Activated CD4-positive, alpha-beta T cell treated with anti-CD3 and anti-CD28 coated beads for 36 hours (primary cell): ENCODE measurements around the gene ADGRD1. TPM values are rescaled to one million over a fixed set of nuclear protein-coding genes. Genes with fewer than 3 reads are reported as not detected.
"Not testable (repeated sequence)": the region's sequence is repeated elsewhere in the genome, so short reads cannot be mapped to it uniquely, and the experiment has no call there.

ENCODE experiments used
- ATAC-seq: fragments of 200-7000 bp; cut with Tn5 transposase; one replicate; pipeline ENCODE4 v1.10.0; 2021; ENCODE audit warnings: mild to moderate bottlenecking, moderate library complexity
- CTCF ChIA-PET: fragments of 350-600 bp; sonication (Branson Sonifier 250); formaldehyde crosslinking; loops from one replicate; lab custom pipeline; 2021; ENCODE audit warnings: antibody characterized with exemption; lab: Charles Lee
- POLR2A ChIA-PET: fragments of 350-600 bp; sonication (Branson Sonifier 250); formaldehyde crosslinking; loops from one replicate; lab custom pipeline; 2021; ENCODE audit warnings: antibody characterized with exemption, inconsistent platforms; lab: Charles Lee
- DNase-seq: peaks from one replicate; pipeline ENCODE4 v3.0.0-alpha.2; 2020
- H3K27ac Mint-ChIP-seq: one replicate; pipeline ENCODE4 v1.8.0; 2021; ENCODE audit warnings: mixed read lengths
- H3K27me3 Mint-ChIP-seq: one replicate; pipeline ENCODE4 v1.8.0; 2021; ENCODE audit warnings: mixed read lengths
- H3K36me3 Mint-ChIP-seq: one replicate; pipeline ENCODE4 v1.8.0; 2021; ENCODE audit warnings: low read depth, mixed read lengths
- H3K4me1 Mint-ChIP-seq: one replicate; pipeline ENCODE4 v1.8.0; 2021; ENCODE audit warnings: mixed read lengths
- H3K4me3 Mint-ChIP-seq: one replicate; pipeline ENCODE4 v1.8.0; 2021; ENCODE audit warnings: mild to moderate bottlenecking, moderate library complexity, mixed read lengths
- H3K9me3 Mint-ChIP-seq: one replicate; pipeline ENCODE4 v1.8.0; 2021; ENCODE audit warnings: low read depth, mixed read lengths
- intact Hi-C, 2 experiments: fragments of 100-400 bp; cut with DNase I in 1 of 2; cut with micrococcal nuclease in 1 of 2; formaldehyde crosslinking; loops; one replicate each; pipeline versions ENCODE4 v1.14.2 to v1.15.1; 2022 to 2024; cut with DNase I, micrococcal nuclease
- total RNA-seq, 2 experiments: library from RNA; stranded (reverse); gene quantifications; one replicate each; pipeline ENCODE4 v1.2.3, GENCODE V29; 2021

ADGRD1 gene
- total RNA-seq = 1 to 10 TPM; 1.8 to 2.3 TPM

DNA sequence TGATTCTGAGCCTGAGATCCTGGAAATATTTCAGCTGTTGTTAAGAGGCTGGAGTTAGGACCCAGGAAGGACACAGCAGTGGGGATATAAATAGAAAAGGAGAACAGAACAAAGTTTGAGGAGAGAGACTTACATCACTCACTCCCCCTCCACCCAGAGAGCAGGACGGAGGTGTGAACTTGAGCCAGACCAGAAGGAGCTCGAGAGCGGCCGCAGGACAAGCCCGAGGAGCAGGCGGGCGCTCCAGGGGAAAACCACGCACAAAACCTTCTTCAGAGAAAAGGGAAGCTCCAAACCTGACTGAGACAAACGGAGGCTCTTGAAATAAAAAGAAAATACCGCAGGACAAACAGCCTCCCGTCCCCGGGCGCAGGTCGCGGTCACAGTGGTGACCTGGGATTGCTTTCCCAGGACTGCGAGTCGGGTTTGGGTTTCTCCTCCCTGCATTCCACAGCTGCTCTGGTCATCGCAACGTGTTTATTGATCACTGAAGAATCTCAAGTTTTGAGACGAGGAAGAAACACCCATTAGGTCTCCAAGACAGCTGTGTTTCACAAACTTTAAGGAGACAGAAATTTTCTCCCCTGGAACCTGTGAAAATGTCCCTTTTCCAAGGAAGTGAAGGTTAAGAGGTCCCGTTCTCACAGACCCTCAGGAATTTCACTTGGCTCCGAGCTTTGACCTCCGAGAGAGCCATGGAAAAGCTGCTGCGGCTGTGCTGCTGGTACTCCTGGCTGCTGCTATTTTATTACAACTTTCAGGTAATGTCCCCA lies at the start of gene ADGRD1:
Gene ADGRD1 (plus strand): TSS at position 137 of the 773 bp plus-strand sequence. CDS start 559 bp downstream, at position 696.
- Mint-ChIP-seq H3K27ac (no peak within 1 kb of the TSS), H3K27me3 (peaks cover 25% of the 10 kb centered on the region), H3K9me3 (no peaks in the 10 kb centered on the region), H3K4me1 (peaks cover 3% of the 10 kb centered on the region), H3K36me3 (no peaks in the 10 kb centered on the region), H3K4me3 (no peak within 1 kb of the TSS)
- CTCF ChIA-PET = interaction anchor here (1.1 kb wide), 1 partner anchor 311 kb away, joined by 4 read pairs; no protein-coding TSS in a partner anchor
- POLR2A ChIA-PET = no interaction called here
- DNase-seq (no peak), ATAC-seq (no peak)
- intact Hi-C loops = no loop called here

GRCh38 chr12:130904064-130904463 lies 49.6 kb upstream of the ADGRD1 start:
- Mint-ChIP-seq H3K27me3 (peaks cover 3% of the 10 kb centered on the region), H3K9me3 (no peaks in the 10 kb centered on the region), H3K4me3 (no peak overlapping the region), H3K36me3 (no peaks in the 10 kb centered on the region), H3K4me1 (no peaks in the 10 kb centered on the region), H3K27ac (no peak overlapping the region)
- CTCF ChIA-PET = no interaction called here
- POLR2A ChIA-PET = no interaction called here
- intact Hi-C loops = no loop called here
- ATAC-seq (no peak), DNase-seq (no peak)

GRCh38 chr12:130904936-130905455 lies 48.7 kb upstream of the ADGRD1 start:
- H3K27ac Mint-ChIP-seq, DNase-seq, intact Hi-C loops, H3K36me3 Mint-ChIP-seq, ATAC-seq, POLR2A ChIA-PET, H3K4me1 Mint-ChIP-seq, CTCF ChIA-PET, H3K27me3 Mint-ChIP-seq, H3K9me3 Mint-ChIP-seq, H3K4me3 Mint-ChIP-seq: not testable (repeated sequence)

DNA sequence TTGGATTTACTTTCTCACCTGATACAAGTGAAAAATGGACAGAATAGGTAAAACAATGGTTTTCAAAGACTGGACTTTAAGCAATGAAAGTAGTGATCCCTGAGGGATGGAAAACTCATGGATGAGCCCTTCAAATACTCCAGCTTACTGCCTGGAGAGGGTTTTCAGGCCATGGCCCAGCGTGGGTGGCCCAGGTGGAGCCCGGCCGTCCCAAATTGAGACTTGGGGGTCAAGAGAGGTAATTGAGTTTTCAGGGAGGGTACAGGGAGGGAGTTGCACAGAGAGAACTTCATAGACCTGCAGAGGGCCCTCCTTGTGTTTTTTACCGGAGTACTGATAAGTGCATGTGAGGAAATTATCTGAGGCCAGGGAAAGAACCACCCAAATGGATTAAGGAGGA lies 44.6 kb upstream of the ADGRD1 start:
- H3K4me3 Mint-ChIP-seq = no peak overlapping the region
- H3K27me3 Mint-ChIP-seq = peaks cover 9% of the 10 kb centered on the region

GRCh38 chr12:130911193-130911592 lies 42.5 kb upstream of the ADGRD1 start:
- H3K27ac Mint-ChIP-seq = no peak overlapping the region
- no peak for ATAC-seq
- CTCF ChIA-PET = no interaction called here
- POLR2A ChIA-PET = no interaction called here
- no peaks in the 10 kb centered on the region for H3K4me1 Mint-ChIP-seq
- H3K27me3 Mint-ChIP-seq = peaks cover 20% of the 10 kb centered on the region
- intact Hi-C loops = loop anchor here in 1 of 2 experiments (10.0 kb wide), 1 partner anchor 224 kb away; no protein-coding TSS in a partner anchor
- H3K9me3 Mint-ChIP-seq = peaks cover 19% of the 10 kb centered on the region
- DNase-seq = no peak
- no peak overlapping the region for H3K4me3 Mint-ChIP-seq
- peaks cover 2% of the 10 kb centered on the region for H3K36me3 Mint-ChIP-seq

More for the DNA sequence above, 44.6 kb upstream of the ADGRD1 start:
- Mint-ChIP-seq H3K4me1 (no peaks in the 10 kb centered on the region), H3K36me3 (peaks cover 2% of the 10 kb centered on the region), H3K27ac (no peak overlapping the region), H3K9me3 (peaks cover 19% of the 10 kb centered on the region)
- intact Hi-C loops = no loop called here
- DNase-seq (no peak), ATAC-seq (no peak)
- POLR2A ChIA-PET = no interaction called here
- CTCF ChIA-PET = interaction anchor here (1.0 kb wide), 1 partner anchor 11 kb away, joined by 3 read pairs; no protein-coding TSS in a partner anchor

DNA sequence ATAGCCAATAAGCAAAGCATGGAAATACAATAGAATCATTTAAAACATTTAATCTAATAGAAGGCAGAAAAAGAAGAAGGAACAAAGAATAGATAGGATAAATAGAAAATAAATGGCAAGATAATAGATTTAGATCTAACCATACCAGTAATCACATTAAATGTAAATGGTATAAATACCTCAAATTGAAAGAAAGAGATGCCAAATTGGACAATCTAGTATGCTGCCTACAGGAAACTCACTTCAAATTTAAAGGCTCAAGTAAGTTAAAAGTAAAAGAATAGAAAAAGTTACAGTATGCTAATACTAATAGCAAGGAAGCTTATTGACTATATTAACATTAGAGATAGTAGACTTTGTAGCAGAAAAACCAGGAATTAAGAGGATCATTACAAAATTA lies 41.8 kb upstream of the ADGRD1 start:
- Mint-ChIP-seq H3K27me3 (peaks cover 28% of the 10 kb centered on the region), H3K27ac (no peak overlapping the region), H3K4me3 (no peak overlapping the region), H3K36me3 (peaks cover 2% of the 10 kb centered on the region), H3K4me1 (no peaks in the 10 kb centered on the region), H3K9me3 (peaks cover 19% of the 10 kb centered on the region)
- CTCF ChIA-PET = no interaction called here
- intact Hi-C loops = loop anchor here in 1 of 2 experiments (10.0 kb wide), 1 partner anchor 223 kb away; no protein-coding TSS in a partner anchor
- POLR2A ChIA-PET = no interaction called here
- DNase-seq = no peak
- no peak for ATAC-seq

GRCh38 chr12:130916241-130916911 lies 37.3 kb upstream of the ADGRD1 start:
- Mint-ChIP-seq H3K4me3 (no peak overlapping the region), H3K27me3 (peaks cover 48% of the 10 kb centered on the region), H3K36me3 (no peaks in the 10 kb centered on the region), H3K4me1 (no peaks in the 10 kb centered on the region), H3K9me3 (peaks cover 10% of the 10 kb centered on the region), H3K27ac (no peak overlapping the region)
- ATAC-seq = peak; percentile 73
- ChIA-PET POLR2A (no interaction called here), CTCF (interaction anchor here (0.5 to 1.5 kb wide), 6 partner anchors 12 to 1702 kb away, joined by 3 to 5 read pairs (median 4); partner anchors contain the start of gene P2RX2)
- intact Hi-C loops = loop anchor here (1.0 to 10.0 kb wide), 3 partner anchors 216 to 536 kb away; no protein-coding TSS in a partner anchor
- DNase-seq = peak; percentile 58

- POLR2A ChIA-PET = no interaction called here
- Mint-ChIP-seq H3K36me3 (no peaks in the 10 kb centered on the region), H3K9me3 (no peaks in the 10 kb centered on the region), H3K27ac (no peak overlapping the region), H3K4me3 (no peak overlapping the region), H3K27me3 (peaks cover 51% of the 10 kb centered on the region), H3K4me1 (no peaks in the 10 kb centered on the region)
- DNase-seq (no peak), ATAC-seq (no peak)
- intact Hi-C loops = loop anchor here (2.0 to 10.0 kb wide), 2 partner anchors 217 to 535 kb away; no protein-coding TSS in a partner anchor
- CTCF ChIA-PET = interaction anchor here (0.8 kb wide), 1 partner anchor 215 kb away, joined by 3 read pairs; no protein-coding TSS in a partner anchor
Observed at GRCh38 chr12:130917607-130918006, 36.1 kb upstream of the ADGRD1 start.

- Mint-ChIP-seq H3K27me3 (peaks cover 48% of the 10 kb centered on the region), H3K4me1 (no peaks in the 10 kb centered on the region), H3K36me3 (no peaks in the 10 kb centered on the region), H3K4me3 (no peak overlapping the region), H3K9me3 (no peaks in the 10 kb centered on the region), H3K27ac (no peak overlapping the region)
- intact Hi-C loops = loop anchor here in 1 of 2 experiments (10.0 kb wide), 1 partner anchor 216 kb away; no protein-coding TSS in a partner anchor
- DNase-seq = no peak
- ATAC-seq = no peak
- ChIA-PET POLR2A (no interaction called here), CTCF (no interaction called here)
Observed at GRCh38 chr12:130919086-130919485, 34.6 kb upstream of the ADGRD1 start.

DNA sequence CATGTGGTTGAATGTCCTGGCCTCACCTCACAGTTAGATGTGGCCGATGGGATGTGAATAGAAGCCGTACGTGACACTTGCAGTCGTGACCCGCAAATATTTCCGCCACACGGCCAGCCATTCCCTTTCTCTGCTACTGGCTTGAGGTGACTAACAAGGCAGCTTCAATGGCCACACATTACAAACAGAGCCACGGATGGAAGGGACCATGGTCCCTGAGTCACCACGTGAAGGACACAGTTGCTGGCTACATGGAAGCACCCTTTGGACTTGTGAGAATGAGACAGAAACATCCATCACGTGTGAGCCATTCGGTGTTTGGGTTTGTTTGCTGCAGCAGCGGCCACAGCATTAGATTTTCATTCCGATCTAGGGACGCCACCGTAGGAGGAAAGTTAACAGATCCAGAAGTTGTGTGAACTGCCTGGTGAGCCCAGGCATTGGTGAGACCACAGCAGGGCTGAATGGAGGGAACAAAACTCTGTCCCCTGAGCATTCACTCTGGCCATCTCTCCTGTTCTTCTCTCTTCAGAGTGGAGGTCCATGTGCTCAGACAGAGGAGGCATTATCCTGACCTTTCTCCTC lies 33.5 kb upstream of the ADGRD1 start:
- CTCF ChIA-PET = interaction anchor here (0.8 kb wide), 1 partner anchor 11 kb away, joined by 3 read pairs; no protein-coding TSS in a partner anchor
- H3K36me3 Mint-ChIP-seq = no peaks in the 10 kb centered on the region
- no peak overlapping the region for H3K27ac Mint-ChIP-seq
- intact Hi-C loops = no loop called here
- H3K9me3 Mint-ChIP-seq = no peaks in the 10 kb centered on the region
- no peak for DNase-seq
- H3K4me1 Mint-ChIP-seq = no peaks in the 10 kb centered on the region
- H3K27me3 Mint-ChIP-seq = peaks cover 41% of the 10 kb centered on the region
- ATAC-seq = no peak
- POLR2A ChIA-PET = no interaction called here
- H3K4me3 Mint-ChIP-seq = no peak overlapping the region
